Body of pancreas (tissue), 4 donors: ENCODE results near the gene ARHGAP22. TPM values are rescaled to one million over a fixed set of nuclear protein-coding genes. Genes with fewer than 3 reads are reported as not detected.
A peak's percentile ranks its signal among the peaks of the same experiment; 100 is the strongest.

Experiments used
- ATAC-seq: fragments of 150-250 bp; one replicate; pipeline ENCODE4 v1.9.1; 2016
- DNase-seq, 4 donors: peaks; one replicate each; pipeline ENCODE4 v3.0.0-alpha.2; 2019
- H3K27ac ChIP-seq, 4 donors: fragments of 200-600 bp; sonication (generic); 1 replicate in 3 of 4; 2 replicates in 1 of 4; pipeline versions ENCODE4 v1.5.1 to v1.6.1; 2016 to 2019; ENCODE audit warnings: mild to moderate bottlenecking in 1 of 4, mixed read lengths in 1 of 4, moderate library complexity in 1 of 4
- H3K27me3 ChIP-seq, 2 donors: fragments of 200-600 bp; sonication (generic); one replicate each; pipeline ENCODE4 v1.6.0; 2016; ENCODE audit warnings: mild to moderate bottlenecking in 1 of 2
- H3K36me3 ChIP-seq, 2 donors: fragments of 200-600 bp; sonication (generic); replicated peaks in 1 of 2; 2 replicates each; pipeline ENCODE4 v1.5.1; 2016; ENCODE audit warnings: low read depth in 2 of 2; ENCODE audit not compliant: insufficient read depth in 1 of 2
- H3K4me1 ChIP-seq: fragments of 200-600 bp; sonication (generic); one replicate; pipeline ENCODE4 v1.6.0; 2016
- H3K4me3 ChIP-seq, 2 donors: fragments of 200-600 bp; sonication (generic); 1 replicate in 1 of 2; 2 replicates in 1 of 2; pipeline ENCODE4 v1.5.1; 2016 to 2019
- H3K9me3 ChIP-seq, 3 donors: fragments of 200-600 bp; sonication (generic); 1 replicate in 2 of 3; 2 replicates in 1 of 3; pipeline ENCODE4 v1.5.1; 2016
- POLR2A ChIP-seq, 3 donors: fragments of 450-650 bp; IDR thresholded peaks; one replicate each; pipeline ENCODE4 v1.6.1; 2016; ENCODE audit warnings: antibody characterized with exemption in 3 of 3, mild to moderate bottlenecking in 2 of 3
- WGBS, 2 donors: methylation state at CpG; one replicate each; pipeline ENCODE4 v1.1.5; 2017; 5-methylcytosine and 5-hydroxymethylcytosine counted together
- intact Hi-C: fragments of 100-400 bp; cut with DNase I; formaldehyde crosslinking; loops from one replicate; pipeline ENCODE4 v1.15.1; 2023
- total RNA-seq, 2 donors: library from RNA; depleted of rRNA; stranded (reverse); fragments of >200 nt; gene quantifications; one replicate each; pipeline ENCODE4 v1.1.0, GENCODE V29; 2016
- TF ChIP-seq, protein P1 (sequence below), 7 experiments: fragments of 450-650 bp in 4 of 7; fragments of 200-600 bp in 3 of 7; sonication (generic) in 3 of 7; IDR thresholded peaks; one replicate each; pipeline ENCODE4 v1.5.1; 2016 to 2019; ENCODE audit warnings: antibody characterized with exemption in 7 of 7

Gene ARHGAP22
- total RNA-seq, 2 donors from 2014 or later = 1.6 to 4.6 TPM

DNA sequence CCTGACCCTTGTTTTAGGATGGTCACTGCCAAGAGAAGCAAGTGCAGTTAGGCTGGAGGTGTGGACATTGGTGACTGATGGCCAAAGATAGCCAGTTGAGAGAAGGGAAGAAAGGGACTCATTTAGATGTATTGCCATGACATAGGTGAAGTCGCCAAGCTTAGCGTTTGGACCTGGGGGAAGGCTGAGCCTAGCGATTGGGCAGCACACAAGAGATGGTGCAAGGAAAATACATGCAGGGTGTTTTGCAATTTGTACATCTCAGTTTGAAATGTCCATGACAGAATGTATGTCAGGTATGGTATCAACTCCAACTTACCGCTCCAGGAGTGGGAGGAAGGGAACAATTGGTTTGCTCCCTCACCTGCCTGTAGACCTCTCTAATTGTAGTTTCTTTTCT, 164.1 kb downstream of the ARHGAP22 start:
- no peak for ATAC-seq
- H3K4me3 ChIP-seq = no peak overlapping the region
- H3K9me3 ChIP-seq = no peaks in the 10 kb centered on the region
- H3K27ac ChIP-seq = no peak overlapping the region
- H3K27me3 ChIP-seq = no peaks in the 10 kb centered on the region
- peaks cover 11% of the 10 kb centered on the region for H3K4me1 ChIP-seq
- no peaks in the 10 kb centered on the region for H3K36me3 ChIP-seq
- intact Hi-C loops = no loop called here
- 95 to 97% methylated on average over 4 of the region's 4 CpGs for WGBS, 2 donors
- no peak for DNase-seq
- no peak for TF ChIP-seq POLR2A (IDR thresholded peaks at IDR 0.05)
- TF ChIP-seq, protein P1, sequence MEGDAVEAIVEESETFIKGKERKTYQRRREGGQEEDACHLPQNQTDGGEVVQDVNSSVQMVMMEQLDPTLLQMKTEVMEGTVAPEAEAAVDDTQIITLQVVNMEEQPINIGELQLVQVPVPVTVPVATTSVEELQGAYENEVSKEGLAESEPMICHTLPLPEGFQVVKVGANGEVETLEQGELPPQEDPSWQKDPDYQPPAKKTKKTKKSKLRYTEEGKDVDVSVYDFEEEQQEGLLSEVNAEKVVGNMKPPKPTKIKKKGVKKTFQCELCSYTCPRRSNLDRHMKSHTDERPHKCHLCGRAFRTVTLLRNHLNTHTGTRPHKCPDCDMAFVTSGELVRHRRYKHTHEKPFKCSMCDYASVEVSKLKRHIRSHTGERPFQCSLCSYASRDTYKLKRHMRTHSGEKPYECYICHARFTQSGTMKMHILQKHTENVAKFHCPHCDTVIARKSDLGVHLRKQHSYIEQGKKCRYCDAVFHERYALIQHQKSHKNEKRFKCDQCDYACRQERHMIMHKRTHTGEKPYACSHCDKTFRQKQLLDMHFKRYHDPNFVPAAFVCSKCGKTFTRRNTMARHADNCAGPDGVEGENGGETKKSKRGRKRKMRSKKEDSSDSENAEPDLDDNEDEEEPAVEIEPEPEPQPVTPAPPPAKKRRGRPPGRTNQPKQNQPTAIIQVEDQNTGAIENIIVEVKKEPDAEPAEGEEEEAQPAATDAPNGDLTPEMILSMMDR (IDR thresholded peaks at IDR 0.05) = no peak

DNA sequence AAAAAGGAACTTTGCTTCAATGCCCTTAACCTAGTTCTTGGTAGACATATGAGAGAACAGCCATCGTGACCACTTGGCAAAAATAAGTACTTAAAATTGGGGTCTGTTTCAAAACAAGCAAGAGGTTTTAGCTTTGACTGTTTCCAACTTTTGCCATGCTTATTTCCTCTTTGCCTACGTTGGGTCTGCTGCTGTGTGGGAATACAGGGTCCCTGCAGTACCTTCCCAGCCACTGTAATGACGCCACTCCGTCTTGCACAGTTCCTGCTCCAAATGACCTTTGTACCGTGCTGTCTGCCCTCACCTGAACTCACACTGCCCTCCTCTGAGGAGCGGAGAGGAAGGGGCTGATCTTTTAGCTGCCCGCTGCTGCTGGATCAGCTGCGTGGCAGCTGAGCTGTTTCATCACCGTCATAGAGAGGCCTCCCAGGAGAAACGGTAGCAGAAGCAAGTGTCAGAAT, 165.3 kb downstream of the ARHGAP22 start:
- no peak overlapping the region for H3K4me3 ChIP-seq
- peaks cover 0 to 3% of the 10 kb centered on the region in 2 donors for H3K36me3 ChIP-seq
- TF ChIP-seq POLR2A (IDR thresholded peaks at IDR 0.05) = no peak
- TF ChIP-seq, protein P1 (IDR thresholded peaks at IDR 0.05) = peak in 1 of 7 experiments; percentile 24
- peaks cover 11% of the 10 kb centered on the region for H3K4me1 ChIP-seq
- DNase-seq (peak; percentile 69 to 78 (median 74)), ATAC-seq (peak; percentile 96)
- intact Hi-C loops = no loop called here
- no peaks in the 10 kb centered on the region for H3K27me3 ChIP-seq
- H3K9me3 ChIP-seq = no peaks in the 10 kb centered on the region
- peak overlapping the region in 3 of 4 donors; percentile 3 to 48 (median 5) for H3K27ac ChIP-seq
- 19 to 25% methylated on average over 10 of the region's 10 CpGs for WGBS, 2 donors

DNA sequence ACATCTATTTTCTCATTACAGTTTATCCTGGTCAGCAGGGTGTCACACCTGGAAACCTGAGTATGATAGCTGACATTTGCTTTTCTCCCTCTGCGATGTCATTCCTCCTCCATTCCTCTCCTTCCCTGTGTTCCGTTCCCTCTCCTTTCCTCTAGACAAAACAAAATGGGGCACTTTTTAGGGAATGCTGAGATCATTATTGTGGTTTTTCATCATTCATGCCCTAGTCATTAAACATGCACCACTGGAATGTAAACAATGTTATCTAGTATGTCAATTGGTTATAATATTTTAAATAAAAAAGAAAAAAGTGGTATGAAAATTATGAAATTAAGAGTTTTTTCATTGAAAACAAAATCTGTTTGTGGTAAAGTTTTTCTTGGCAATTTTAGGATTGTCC, 165.8 kb downstream of the ARHGAP22 start:
- intact Hi-C loops = no loop called here
- DNase-seq = no peak
- Histone ChIP-seq H3K4me1 (peaks cover 11% of the 10 kb centered on the region), H3K4me3 (no peak overlapping the region), H3K27me3 (no peaks in the 10 kb centered on the region), H3K9me3 (no peaks in the 10 kb centered on the region), H3K36me3 (peaks cover 0 to 3% of the 10 kb centered on the region in 2 donors), H3K27ac (peak overlapping the region in 2 of 4 donors; percentile 3 to 5)
- no peak for ATAC-seq
- TF ChIP-seq POLR2A (IDR thresholded peaks at IDR 0.05) = no peak
- TF ChIP-seq, protein P1 (IDR thresholded peaks at IDR 0.05) = no peak
- WGBS, 2 donors = 64 to 70% methylated on average over 2 of the region's 2 CpGs

DNA sequence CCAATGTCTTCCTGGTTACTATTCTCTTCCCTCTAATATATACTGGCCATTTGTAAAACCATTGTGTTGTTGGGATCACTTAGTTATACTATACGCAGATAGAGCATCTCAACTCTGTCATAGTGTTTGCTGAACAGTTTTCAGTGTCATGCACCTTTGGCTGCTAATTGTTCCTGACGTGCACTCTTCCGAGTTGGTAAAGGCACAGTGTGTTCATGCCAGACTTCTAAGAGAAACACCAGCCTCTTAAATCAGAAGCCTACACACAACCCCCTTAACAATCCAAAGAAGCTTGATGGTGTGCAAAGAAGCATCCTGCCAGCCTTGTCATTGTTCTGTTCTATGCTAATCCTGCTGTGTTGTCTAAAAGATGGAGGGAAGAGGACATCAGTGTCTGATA, 167.3 kb downstream of the ARHGAP22 start:
- DNase-seq (no peak), ATAC-seq (no peak)
- Histone ChIP-seq H3K27ac (no peak overlapping the region), H3K4me3 (no peak overlapping the region), H3K9me3 (no peaks in the 10 kb centered on the region), H3K27me3 (no peaks in the 10 kb centered on the region), H3K36me3 (peaks cover 0 to 3% of the 10 kb centered on the region in 2 donors), H3K4me1 (peaks cover 11% of the 10 kb centered on the region)
- TF ChIP-seq, protein P1 (IDR thresholded peaks at IDR 0.05) = no peak
- TF ChIP-seq POLR2A (IDR thresholded peaks at IDR 0.05) = no peak
- intact Hi-C loops = no loop called here
- 88 to 93% methylated on average over 3 of the region's 3 CpGs for WGBS, 2 donors

DNA sequence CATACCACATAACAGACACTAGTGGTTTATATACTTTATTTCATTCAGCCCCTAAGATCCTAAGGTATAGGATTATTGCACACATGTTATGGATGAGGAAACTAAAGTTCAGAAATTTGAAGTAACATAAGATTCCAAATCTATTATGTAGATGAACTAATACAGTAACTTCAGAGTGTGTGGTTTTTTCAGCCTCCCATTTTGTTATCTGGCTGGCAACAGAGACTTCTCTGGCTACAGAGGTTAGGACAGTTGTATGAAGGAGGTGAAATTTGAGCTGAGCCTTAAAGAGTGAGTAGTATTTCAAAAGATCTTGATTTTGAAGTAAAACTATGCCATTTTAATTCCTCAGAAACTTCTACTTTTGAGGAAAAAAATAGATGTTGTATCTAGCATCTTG, 173.0 kb downstream of the ARHGAP22 start:
- no peaks in the 10 kb centered on the region for H3K9me3 ChIP-seq
- no peak overlapping the region for H3K4me3 ChIP-seq
- peaks cover 0 to 3% of the 10 kb centered on the region in 2 donors for H3K36me3 ChIP-seq
- no peak overlapping the region for H3K27ac ChIP-seq
- ATAC-seq (no peak), DNase-seq (no peak)
- no peaks in the 10 kb centered on the region for H3K27me3 ChIP-seq
- no peak for TF ChIP-seq POLR2A (IDR thresholded peaks at IDR 0.05)
- TF ChIP-seq, protein P1 (IDR thresholded peaks at IDR 0.05) = no peak
- no peaks in the 10 kb centered on the region for H3K4me1 ChIP-seq
- intact Hi-C loops = no loop called here
